ENCODE data around the gene KHDC1L. TPM values are rescaled to one million over a fixed set of nuclear protein-coding genes. Genes with fewer than 3 reads are reported as not detected.

Gene KHDC1L
- total and polyA plus RNA-seq, 2 experiments from 2014 or later, result not detected

DNA sequence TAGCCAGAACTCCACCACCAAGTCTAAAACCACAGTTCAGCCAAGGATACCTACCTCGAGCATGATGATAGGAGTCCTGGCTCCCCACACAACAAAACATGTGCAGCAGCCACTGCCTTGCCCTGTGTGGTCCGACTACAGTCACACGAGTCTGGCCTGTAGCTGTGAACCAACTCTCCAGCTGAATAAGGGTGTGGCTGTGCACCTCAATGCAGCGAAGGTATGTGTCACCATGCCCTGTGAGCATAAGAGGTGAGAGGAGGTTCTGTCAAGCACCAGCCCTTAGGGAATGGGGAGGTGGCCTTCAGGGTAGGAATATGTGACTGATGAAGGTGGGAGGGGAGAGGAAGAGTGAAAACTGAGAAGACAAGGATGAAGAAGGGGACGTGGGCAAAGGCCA is 16.7 kb upstream of the KHDC1L start:
- Mint-ChIP-seq H3K27ac (no peak overlapping the region), H3K36me3 (ENCODE audit: low read depth) (no peaks in the 10 kb centered on the region), H3K27me3 (ENCODE audit: insufficient read depth, low read depth, poor library complexity) (peaks cover 3% of the 10 kb centered on the region), H3K4me3 (no peak overlapping the region), H3K9me3 (no peaks in the 10 kb centered on the region), H3K4me1 (no peaks in the 10 kb centered on the region)
- H3K9me2 ChIP-seq (ENCODE audit: insufficient read depth), result no peaks in the 10 kb centered on the region; the same call in 1 of the 2 replicates
- H4K20me1 ChIP-seq (replicated peaks; ENCODE audit: insufficient read depth), result no peaks in the 10 kb centered on the region
- H3K4me1 ChIP-seq (ENCODE audit: insufficient read depth), result no peaks in the 10 kb centered on the region
- no peaks in the 10 kb centered on the region for H3F3A ChIP-seq (replicated peaks; ENCODE audit: low read depth)
- no peak overlapping the region for H2AFZ ChIP-seq
- DNase-seq (ENCODE audit: low spot score), result no peak
- H3K27me3 ChIP-seq (ENCODE audit: insufficient read depth), result no peaks in the 10 kb centered on the region
- H3K79me2 ChIP-seq (replicated peaks; ENCODE audit: insufficient read depth), result no peaks in the 10 kb centered on the region
- TF ChIP-seq STAT1 (IDR thresholded peaks at IDR 0.05; ENCODE audit: unreplicated experiment) (no peak), ZNF331 (CRISPR knock-in tag; IDR thresholded peaks at IDR 0.05; ENCODE audit: low read depth) (no peak), POLR2AphosphoS5 (IDR thresholded peaks at IDR 0.05; ENCODE audit: low read depth) (no peak), EZH2phosphoT487 (IDR thresholded peaks at IDR 0.05; ENCODE audit: unreplicated experiment) (no peak)
- TF ChIP-seq, protein P1, sequence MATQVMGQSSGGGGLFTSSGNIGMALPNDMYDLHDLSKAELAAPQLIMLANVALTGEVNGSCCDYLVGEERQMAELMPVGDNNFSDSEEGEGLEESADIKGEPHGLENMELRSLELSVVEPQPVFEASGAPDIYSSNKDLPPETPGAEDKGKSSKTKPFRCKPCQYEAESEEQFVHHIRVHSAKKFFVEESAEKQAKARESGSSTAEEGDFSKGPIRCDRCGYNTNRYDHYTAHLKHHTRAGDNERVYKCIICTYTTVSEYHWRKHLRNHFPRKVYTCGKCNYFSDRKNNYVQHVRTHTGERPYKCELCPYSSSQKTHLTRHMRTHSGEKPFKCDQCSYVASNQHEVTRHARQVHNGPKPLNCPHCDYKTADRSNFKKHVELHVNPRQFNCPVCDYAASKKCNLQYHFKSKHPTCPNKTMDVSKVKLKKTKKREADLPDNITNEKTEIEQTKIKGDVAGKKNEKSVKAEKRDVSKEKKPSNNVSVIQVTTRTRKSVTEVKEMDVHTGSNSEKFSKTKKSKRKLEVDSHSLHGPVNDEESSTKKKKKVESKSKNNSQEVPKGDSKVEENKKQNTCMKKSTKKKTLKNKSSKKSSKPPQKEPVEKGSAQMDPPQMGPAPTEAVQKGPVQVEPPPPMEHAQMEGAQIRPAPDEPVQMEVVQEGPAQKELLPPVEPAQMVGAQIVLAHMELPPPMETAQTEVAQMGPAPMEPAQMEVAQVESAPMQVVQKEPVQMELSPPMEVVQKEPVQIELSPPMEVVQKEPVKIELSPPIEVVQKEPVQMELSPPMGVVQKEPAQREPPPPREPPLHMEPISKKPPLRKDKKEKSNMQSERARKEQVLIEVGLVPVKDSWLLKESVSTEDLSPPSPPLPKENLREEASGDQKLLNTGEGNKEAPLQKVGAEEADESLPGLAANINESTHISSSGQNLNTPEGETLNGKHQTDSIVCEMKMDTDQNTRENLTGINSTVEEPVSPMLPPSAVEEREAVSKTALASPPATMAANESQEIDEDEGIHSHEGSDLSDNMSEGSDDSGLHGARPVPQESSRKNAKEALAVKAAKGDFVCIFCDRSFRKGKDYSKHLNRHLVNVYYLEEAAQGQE (IDR thresholded peaks at IDR 0.05; ENCODE audit: unreplicated experiment), result no peak
- H3K4me3 ChIP-seq, result no peak overlapping the region
- H3K27ac ChIP-seq (ENCODE audit: low read depth), result no peak overlapping the region
- H3K4me2 ChIP-seq, result no peak overlapping the region
- H3K36me3 ChIP-seq (ENCODE audit: insufficient read depth), result no peaks in the 10 kb centered on the region
- no peak for ATAC-seq

DNA sequence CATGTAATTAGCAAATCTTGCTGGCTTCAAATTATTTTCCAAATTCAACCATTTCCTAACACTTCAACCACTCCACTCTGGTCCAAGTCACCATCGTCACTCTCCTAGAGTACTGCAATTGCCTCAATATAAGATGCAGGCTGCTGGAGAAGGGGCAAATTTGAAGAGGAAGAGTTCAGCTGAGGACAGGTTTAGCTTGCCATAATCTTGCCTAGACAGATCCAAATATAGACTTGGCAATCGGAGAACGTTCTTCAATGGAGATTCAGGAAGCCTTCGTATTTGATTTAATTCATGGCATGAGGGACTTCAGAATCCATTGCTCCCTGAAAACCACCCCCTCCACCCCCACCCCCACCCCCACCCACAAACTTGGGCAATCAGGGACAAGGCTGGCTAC is 15.4 kb upstream of the KHDC1L start:
- H3K9me3 Mint-ChIP-seq, result no peaks in the 10 kb centered on the region
- H3K4me1 Mint-ChIP-seq, result no peaks in the 10 kb centered on the region
- Histone ChIP-seq H3K4me2 (no peak overlapping the region), H3K9me2 (ENCODE audit: insufficient read depth) (no peaks in the 10 kb centered on the region; the same call in 1 of the 2 replicates), H2AFZ (no peak overlapping the region), H3K27me3 (ENCODE audit: insufficient read depth) (no peaks in the 10 kb centered on the region), H3K4me1 (ENCODE audit: insufficient read depth) (no peaks in the 10 kb centered on the region), H3K4me3 (no peak overlapping the region), H3K79me2 (replicated peaks; ENCODE audit: insufficient read depth) (no peaks in the 10 kb centered on the region), H3F3A (replicated peaks; ENCODE audit: low read depth) (no peaks in the 10 kb centered on the region), H4K20me1 (replicated peaks; ENCODE audit: insufficient read depth) (no peaks in the 10 kb centered on the region), H3K36me3 (ENCODE audit: insufficient read depth) (no peaks in the 10 kb centered on the region), H3K27ac (ENCODE audit: low read depth) (no peak overlapping the region)
- H3K36me3 Mint-ChIP-seq (ENCODE audit: low read depth), result no peaks in the 10 kb centered on the region
- H3K4me3 Mint-ChIP-seq, result no peak overlapping the region
- H3K27ac Mint-ChIP-seq, result no peak overlapping the region
- no peak for ATAC-seq
- no peak for DNase-seq (ENCODE audit: low spot score)
- H3K27me3 Mint-ChIP-seq (ENCODE audit: insufficient read depth, low read depth, poor library complexity), result peaks cover 4% of the 10 kb centered on the region
- TF ChIP-seq, protein P1 (IDR thresholded peaks at IDR 0.05; ENCODE audit: unreplicated experiment), result no peak
- TF ChIP-seq EZH2 (IDR thresholded peaks at IDR 0.05; ENCODE audit: low read depth, unreplicated experiment) (no peak), NANOG (IDR thresholded peaks at IDR 0.05; ENCODE audit: borderline replicate concordance) (no peak), CREB1 (CRISPR knock-in tag; IDR thresholded peaks at IDR 0.05; ENCODE audit: low read depth) (no peak)
- TF ChIP-seq, protein P2, sequence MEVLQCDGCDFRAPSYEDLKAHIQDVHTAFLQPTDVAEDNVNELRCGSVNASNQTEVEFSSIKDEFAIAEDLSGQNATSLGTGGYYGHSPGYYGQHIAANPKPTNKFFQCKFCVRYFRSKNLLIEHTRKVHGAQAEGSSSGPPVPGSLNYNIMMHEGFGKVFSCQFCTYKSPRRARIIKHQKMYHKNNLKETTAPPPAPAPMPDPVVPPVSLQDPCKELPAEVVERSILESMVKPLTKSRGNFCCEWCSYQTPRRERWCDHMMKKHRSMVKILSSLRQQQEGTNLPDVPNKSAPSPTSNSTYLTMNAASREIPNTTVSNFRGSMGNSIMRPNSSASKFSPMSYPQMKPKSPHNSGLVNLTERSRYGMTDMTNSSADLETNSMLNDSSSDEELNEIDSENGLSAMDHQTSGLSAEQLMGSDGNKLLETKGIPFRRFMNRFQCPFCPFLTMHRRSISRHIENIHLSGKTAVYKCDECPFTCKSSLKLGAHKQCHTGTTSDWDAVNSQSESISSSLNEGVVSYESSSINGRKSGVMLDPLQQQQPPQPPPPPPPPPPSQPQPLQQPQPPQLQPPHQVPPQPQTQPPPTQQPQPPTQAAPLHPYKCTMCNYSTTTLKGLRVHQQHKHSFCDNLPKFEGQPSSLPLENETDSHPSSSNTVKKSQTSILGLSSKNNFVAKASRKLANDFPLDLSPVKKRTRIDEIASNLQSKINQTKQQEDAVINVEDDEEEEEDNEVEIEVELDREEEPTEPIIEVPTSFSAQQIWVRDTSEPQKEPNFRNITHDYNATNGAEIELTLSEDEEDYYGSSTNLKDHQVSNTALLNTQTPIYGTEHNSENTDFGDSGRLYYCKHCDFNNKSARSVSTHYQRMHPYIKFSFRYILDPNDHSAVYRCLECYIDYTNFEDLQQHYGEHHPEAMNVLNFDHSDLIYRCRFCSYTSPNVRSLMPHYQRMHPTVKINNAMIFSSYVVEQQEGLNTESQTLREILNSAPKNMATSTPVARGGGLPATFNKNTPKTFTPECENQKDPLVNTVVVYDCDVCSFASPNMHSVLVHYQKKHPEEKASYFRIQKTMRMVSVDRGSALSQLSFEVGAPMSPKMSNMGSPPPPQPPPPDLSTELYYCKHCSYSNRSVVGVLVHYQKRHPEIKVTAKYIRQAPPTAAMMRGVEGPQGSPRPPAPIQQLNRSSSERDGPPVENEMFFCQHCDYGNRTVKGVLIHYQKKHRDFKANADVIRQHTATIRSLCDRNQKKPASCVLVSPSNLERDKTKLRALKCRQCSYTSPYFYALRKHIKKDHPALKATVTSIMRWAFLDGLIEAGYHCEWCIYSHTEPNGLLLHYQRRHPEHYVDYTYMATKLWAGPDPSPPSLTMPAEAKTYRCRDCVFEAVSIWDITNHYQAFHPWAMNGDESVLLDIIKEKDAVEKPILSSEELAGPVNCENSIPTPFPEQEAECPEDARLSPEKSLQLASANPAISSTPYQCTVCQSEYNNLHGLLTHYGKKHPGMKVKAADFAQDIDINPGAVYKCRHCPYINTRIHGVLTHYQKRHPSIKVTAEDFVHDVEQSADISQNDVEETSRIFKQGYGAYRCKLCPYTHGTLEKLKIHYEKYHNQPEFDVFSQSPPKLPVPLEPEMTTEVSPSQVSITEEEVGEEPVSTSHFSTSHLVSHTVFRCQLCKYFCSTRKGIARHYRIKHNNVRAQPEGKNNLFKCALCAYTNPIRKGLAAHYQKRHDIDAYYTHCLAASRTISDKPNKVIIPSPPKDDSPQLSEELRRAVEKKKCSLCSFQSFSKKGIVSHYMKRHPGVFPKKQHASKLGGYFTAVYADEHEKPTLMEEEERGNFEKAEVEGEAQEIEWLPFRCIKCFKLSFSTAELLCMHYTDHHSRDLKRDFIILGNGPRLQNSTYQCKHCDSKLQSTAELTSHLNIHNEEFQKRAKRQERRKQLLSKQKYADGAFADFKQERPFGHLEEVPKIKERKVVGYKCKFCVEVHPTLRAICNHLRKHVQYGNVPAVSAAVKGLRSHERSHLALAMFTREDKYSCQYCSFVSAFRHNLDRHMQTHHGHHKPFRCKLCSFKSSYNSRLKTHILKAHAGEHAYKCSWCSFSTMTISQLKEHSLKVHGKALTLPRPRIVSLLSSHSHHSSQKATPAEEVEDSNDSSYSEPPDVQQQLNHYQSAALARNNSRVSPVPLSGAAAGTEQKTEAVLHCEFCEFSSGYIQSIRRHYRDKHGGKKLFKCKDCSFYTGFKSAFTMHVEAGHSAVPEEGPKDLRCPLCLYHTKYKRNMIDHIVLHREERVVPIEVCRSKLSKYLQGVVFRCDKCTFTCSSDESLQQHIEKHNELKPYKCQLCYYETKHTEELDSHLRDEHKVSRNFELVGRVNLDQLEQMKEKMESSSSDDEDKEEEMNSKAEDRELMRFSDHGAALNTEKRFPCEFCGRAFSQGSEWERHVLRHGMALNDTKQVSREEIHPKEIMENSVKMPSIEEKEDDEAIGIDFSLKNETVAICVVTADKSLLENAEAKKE (CRISPR knock-in tag; IDR thresholded peaks at IDR 0.05), result no peak
